Ovary (tissue), 3 donors: ENCODE results near the gene PDLIM7.

Experiments used
- POLR2A ChIP-seq: fragments of 450-650 bp; IDR thresholded peaks from one replicate; pipeline ENCODE4 v1.6.1; 2017; ENCODE audit warnings: antibody characterized with exemption, mild to moderate bottlenecking, moderate library complexity
- TF ChIP-seq, protein P1 (sequence below), 3 donors: fragments of 450-650 bp in 2 of 3; fragments of 200-600 bp in 1 of 3; IDR thresholded peaks; one replicate each; pipeline versions ENCODE4 v1.5.1 to v1.8.0; 2016 to 2022; ENCODE audit warnings: antibody characterized with exemption in 3 of 3, mild to moderate bottlenecking in 1 of 3
- donor health status: DM: no; HTN: no; CAD: no.

GRCh38 chr5:177520271-177520670 is 22.9 kb upstream of the PDLIM7 start:
- TF ChIP-seq, protein P1, sequence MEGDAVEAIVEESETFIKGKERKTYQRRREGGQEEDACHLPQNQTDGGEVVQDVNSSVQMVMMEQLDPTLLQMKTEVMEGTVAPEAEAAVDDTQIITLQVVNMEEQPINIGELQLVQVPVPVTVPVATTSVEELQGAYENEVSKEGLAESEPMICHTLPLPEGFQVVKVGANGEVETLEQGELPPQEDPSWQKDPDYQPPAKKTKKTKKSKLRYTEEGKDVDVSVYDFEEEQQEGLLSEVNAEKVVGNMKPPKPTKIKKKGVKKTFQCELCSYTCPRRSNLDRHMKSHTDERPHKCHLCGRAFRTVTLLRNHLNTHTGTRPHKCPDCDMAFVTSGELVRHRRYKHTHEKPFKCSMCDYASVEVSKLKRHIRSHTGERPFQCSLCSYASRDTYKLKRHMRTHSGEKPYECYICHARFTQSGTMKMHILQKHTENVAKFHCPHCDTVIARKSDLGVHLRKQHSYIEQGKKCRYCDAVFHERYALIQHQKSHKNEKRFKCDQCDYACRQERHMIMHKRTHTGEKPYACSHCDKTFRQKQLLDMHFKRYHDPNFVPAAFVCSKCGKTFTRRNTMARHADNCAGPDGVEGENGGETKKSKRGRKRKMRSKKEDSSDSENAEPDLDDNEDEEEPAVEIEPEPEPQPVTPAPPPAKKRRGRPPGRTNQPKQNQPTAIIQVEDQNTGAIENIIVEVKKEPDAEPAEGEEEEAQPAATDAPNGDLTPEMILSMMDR (IDR thresholded peaks at IDR 0.05) = no peak
- no peak for TF ChIP-seq POLR2A
